ENCODE results near the gene DMAC1.

DMAC1 gene

GRCh38 chr9:7794196-7794595, 5.4 kb downstream of the DMAC1 start:
- no peak overlapping the region for H4K8ac ChIP-seq (ENCODE audit: low read length)
- H3K27ac ChIP-seq (ENCODE audit: low read length, poor library complexity, severe bottlenecking), result no peak overlapping the region
- H2BK5ac ChIP-seq (ENCODE audit: low read depth, low read length, poor library complexity, severe bottlenecking), result no peak overlapping the region
- no peak overlapping the region for H2AFZ ChIP-seq (ENCODE audit: low read depth, low read length)
- peaks cover 8 to 47% of the 10 kb centered on the region in 2 experiments for H3K36me3 ChIP-seq (ENCODE audit: control insufficient read depth in 1 of 2, insufficient read depth in 2 of 2, low read depth in 1 of 2, low read length in 2 of 2)
- no peak overlapping the region for H2BK12ac ChIP-seq (ENCODE audit: low read length in 2 of 2)
- H3K4me2 ChIP-seq (ENCODE audit: low read length, poor library complexity, severe bottlenecking), result no peak overlapping the region
- H3K79me1 ChIP-seq (replicated peaks; ENCODE audit: low read length, poor library complexity, severe bottlenecking), result peaks cover 7% of the 10 kb centered on the region
- no peak for DNase-seq
- no peak overlapping the region for H3K14ac ChIP-seq (ENCODE audit: low read length in 2 of 2)
- peaks cover 2% of the 10 kb centered on the region for H3K4me1 ChIP-seq (ENCODE audit: control insufficient read depth, insufficient read depth, low read depth, low read length)
- H3K23ac ChIP-seq (ENCODE audit: low read length in 2 of 2), result no peak overlapping the region
- H3K18ac ChIP-seq (ENCODE audit: low read depth in 1 of 2, low read length in 2 of 2), result no peak overlapping the region
- no peak overlapping the region for H2BK120ac ChIP-seq (ENCODE audit: low read depth, low read length)
- H2BK15ac ChIP-seq (ENCODE audit: low read depth, poor library complexity, severe bottlenecking), result no peak overlapping the region
- H3K9me3 ChIP-seq (ENCODE audit: control insufficient read depth, low read length), result no peaks in the 10 kb centered on the region
- no peak overlapping the region for H3K4me3 ChIP-seq (ENCODE audit: insufficient read depth in 1 of 2, low read depth in 1 of 2, low read length in 2 of 2)
- H3K27me3 ChIP-seq (ENCODE audit: control insufficient read depth in 1 of 2, insufficient read depth in 1 of 2, low read length in 2 of 2), result no peaks in the 10 kb centered on the region
- H3K4ac ChIP-seq (ENCODE audit: low read depth in 1 of 2, low read length in 2 of 2), result no peak overlapping the region
- no peak overlapping the region for H3K9ac ChIP-seq (ENCODE audit: low read length)
- no peak overlapping the region for H4K91ac ChIP-seq (ENCODE audit: low read length)
- H2AK5ac ChIP-seq (ENCODE audit: low read length, severe bottlenecking), result no peak overlapping the region
- 85% methylated on average over 3 of the region's 3 CpGs for WGBS

GRCh38 chr9:7791394-7791793, 8.2 kb downstream of the DMAC1 start:
- Histone ChIP-seq H3K23ac (ENCODE audit: low read length in 2 of 2) (no peak overlapping the region), H2BK15ac (ENCODE audit: low read depth, poor library complexity, severe bottlenecking) (no peak overlapping the region), H2AFZ (ENCODE audit: low read depth, low read length) (no peak overlapping the region), H2BK5ac (ENCODE audit: low read depth, low read length, poor library complexity, severe bottlenecking) (no peak overlapping the region), H3K27me3 (ENCODE audit: control insufficient read depth in 1 of 2, insufficient read depth in 1 of 2, low read length in 2 of 2) (no peaks in the 10 kb centered on the region), H3K4ac (ENCODE audit: low read depth in 1 of 2, low read length in 2 of 2) (no peak overlapping the region), H3K9ac (ENCODE audit: low read length) (no peak overlapping the region), H4K8ac (ENCODE audit: low read length) (no peak overlapping the region), H3K79me1 (replicated peaks; ENCODE audit: low read length, poor library complexity, severe bottlenecking) (peaks cover 3% of the 10 kb centered on the region), H2AK5ac (ENCODE audit: low read length, severe bottlenecking) (no peak overlapping the region), H4K91ac (ENCODE audit: low read length) (no peak overlapping the region), H2BK12ac (ENCODE audit: low read length in 2 of 2) (no peak overlapping the region), H3K36me3 (ENCODE audit: control insufficient read depth in 1 of 2, insufficient read depth in 2 of 2, low read depth in 1 of 2, low read length in 2 of 2) (peaks cover 8 to 36% of the 10 kb centered on the region in 2 experiments), H3K18ac (ENCODE audit: low read depth in 1 of 2, low read length in 2 of 2) (no peak overlapping the region), H2BK120ac (ENCODE audit: low read depth, low read length) (no peak overlapping the region), H3K14ac (ENCODE audit: low read length in 2 of 2) (no peak overlapping the region), H3K9me3 (ENCODE audit: control insufficient read depth, low read length) (no peaks in the 10 kb centered on the region), H3K4me3 (ENCODE audit: insufficient read depth in 1 of 2, low read depth in 1 of 2, low read length in 2 of 2) (no peak overlapping the region), H3K27ac (ENCODE audit: low read length, poor library complexity, severe bottlenecking) (no peak overlapping the region), H3K4me1 (ENCODE audit: control insufficient read depth, insufficient read depth, low read depth, low read length) (no peaks in the 10 kb centered on the region), H3K4me2 (ENCODE audit: low read length, poor library complexity, severe bottlenecking) (no peak overlapping the region)
- WGBS, result 89% methylated on average over 4 of the region's 4 CpGs
- no peak for DNase-seq

GRCh38 chr9:7790819-7791182, 8.8 kb downstream of the DMAC1 start:
- H3K9me3 ChIP-seq (ENCODE audit: control insufficient read depth, low read length), result no peaks in the 10 kb centered on the region
- no peak overlapping the region for H3K27ac ChIP-seq (ENCODE audit: low read length, poor library complexity, severe bottlenecking)
- H3K27me3 ChIP-seq (ENCODE audit: control insufficient read depth in 1 of 2, insufficient read depth in 1 of 2, low read length in 2 of 2), result no peaks in the 10 kb centered on the region
- DNase-seq, result no peak
- H3K4me1 ChIP-seq (ENCODE audit: control insufficient read depth, insufficient read depth, low read depth, low read length), result no peaks in the 10 kb centered on the region
- H4K91ac ChIP-seq (ENCODE audit: low read length), result no peak overlapping the region
- no peak overlapping the region for H3K4me3 ChIP-seq (ENCODE audit: insufficient read depth in 1 of 2, low read depth in 1 of 2, low read length in 2 of 2)
- H2BK120ac ChIP-seq (ENCODE audit: low read depth, low read length), result no peak overlapping the region
- H3K79me1 ChIP-seq (replicated peaks; ENCODE audit: low read length, poor library complexity, severe bottlenecking), result peaks cover 3% of the 10 kb centered on the region
- H2AFZ ChIP-seq (ENCODE audit: low read depth, low read length), result no peak overlapping the region
- no peak overlapping the region for H2BK5ac ChIP-seq (ENCODE audit: low read depth, low read length, poor library complexity, severe bottlenecking)
- no peak overlapping the region for H3K14ac ChIP-seq (ENCODE audit: low read length in 2 of 2)
- no peak overlapping the region for H2AK5ac ChIP-seq (ENCODE audit: low read length, severe bottlenecking)
- no peak overlapping the region for H4K8ac ChIP-seq (ENCODE audit: low read length)
- H2BK12ac ChIP-seq (ENCODE audit: low read length in 2 of 2), result no peak overlapping the region
- WGBS, result 94% methylated on average over 6 of the region's 6 CpGs
- no peak overlapping the region for H3K23ac ChIP-seq (ENCODE audit: low read length in 2 of 2)
- no peak overlapping the region for H3K4me2 ChIP-seq (ENCODE audit: low read length, poor library complexity, severe bottlenecking)
- no peak overlapping the region for H2BK15ac ChIP-seq (ENCODE audit: low read depth, poor library complexity, severe bottlenecking)
- H3K36me3 ChIP-seq (ENCODE audit: control insufficient read depth in 1 of 2, insufficient read depth in 2 of 2, low read depth in 1 of 2, low read length in 2 of 2), result peaks cover 8 to 30% of the 10 kb centered on the region in 2 experiments
- no peak overlapping the region for H3K4ac ChIP-seq (ENCODE audit: low read depth in 1 of 2, low read length in 2 of 2)
- H3K9ac ChIP-seq (ENCODE audit: low read length), result no peak overlapping the region
- H3K18ac ChIP-seq (ENCODE audit: low read depth in 1 of 2, low read length in 2 of 2), result no peak overlapping the region

- WGBS, result 89% methylated on average over 12 of the region's 12 CpGs
- no peak overlapping the region for H2BK12ac ChIP-seq (ENCODE audit: low read length in 2 of 2)
- H2BK15ac ChIP-seq (ENCODE audit: low read depth, poor library complexity, severe bottlenecking), result no peak overlapping the region
- H3K4me1 ChIP-seq (ENCODE audit: control insufficient read depth, insufficient read depth, low read depth, low read length), result no peaks in the 10 kb centered on the region
- H3K27me3 ChIP-seq (ENCODE audit: control insufficient read depth in 1 of 2, insufficient read depth in 1 of 2, low read length in 2 of 2), result no peaks in the 10 kb centered on the region
- no peak overlapping the region for H3K14ac ChIP-seq (ENCODE audit: low read length in 2 of 2)
- H2BK5ac ChIP-seq (ENCODE audit: low read depth, low read length, poor library complexity, severe bottlenecking), result no peak overlapping the region
- no peak overlapping the region for H3K27ac ChIP-seq (ENCODE audit: low read length, poor library complexity, severe bottlenecking)
- no peak overlapping the region for H4K8ac ChIP-seq (ENCODE audit: low read length)
- H3K9ac ChIP-seq (ENCODE audit: low read length), result no peak overlapping the region
- no peak overlapping the region for H3K23ac ChIP-seq (ENCODE audit: low read length in 2 of 2)
- H3K36me3 ChIP-seq (ENCODE audit: control insufficient read depth in 1 of 2, insufficient read depth in 2 of 2, low read depth in 1 of 2, low read length in 2 of 2), result peaks cover 8 to 24% of the 10 kb centered on the region in 2 experiments
- H3K4me2 ChIP-seq (ENCODE audit: low read length, poor library complexity, severe bottlenecking), result no peak overlapping the region
- no peak overlapping the region for H3K4me3 ChIP-seq (ENCODE audit: insufficient read depth in 1 of 2, low read depth in 1 of 2, low read length in 2 of 2)
- H3K79me1 ChIP-seq (replicated peaks; ENCODE audit: low read length, poor library complexity, severe bottlenecking), result peaks cover 2% of the 10 kb centered on the region
- no peak overlapping the region for H4K91ac ChIP-seq (ENCODE audit: low read length)
- H2AFZ ChIP-seq (ENCODE audit: low read depth, low read length), result no peak overlapping the region
- H2AK5ac ChIP-seq (ENCODE audit: low read length, severe bottlenecking), result no peak overlapping the region
- H3K18ac ChIP-seq (ENCODE audit: low read depth in 1 of 2, low read length in 2 of 2), result no peak overlapping the region
- H2BK120ac ChIP-seq (ENCODE audit: low read depth, low read length), result no peak overlapping the region
- H3K9me3 ChIP-seq (ENCODE audit: control insufficient read depth, low read length), result no peaks in the 10 kb centered on the region
- H3K4ac ChIP-seq (ENCODE audit: low read depth in 1 of 2, low read length in 2 of 2), result no peak overlapping the region
- no peak for DNase-seq
Observed at GRCh38 chr9:7790022-7790818, 9.4 kb downstream of the DMAC1 start.

All from mesenchymal stem cell (in vitro differentiated cells and primary cell).